SIG-M5 (cell line): Measurements from ENCODE around the gene KCNIP3.
"Not testable (repeated sequence)": the region's sequence is repeated elsewhere in the genome, so short reads cannot be mapped to it uniquely, and the experiment has no call there.

Experiments
- DNase-seq: peaks from one replicate; lab custom pipeline; 2025; lab: John Stamatoyannopoulos, UW

KCNIP3 gene

GRCh38 chr2:95361216-95361980, 64.3 kb downstream of the KCNIP3 start:
- DNase-seq, result no peak

- no peak for DNase-seq
These were observed 65.3 kb downstream of the KCNIP3 start for GRCh38 chr2:95362486-95362885.

- no peak for DNase-seq
These were observed 69.4 kb downstream of the KCNIP3 start for GRCh38 chr2:95366514-95366913.

GRCh38 chr2:95372216-95372829, 75.2 kb downstream of the KCNIP3 start:
- no peak for DNase-seq

GRCh38 chr2:95372845-95373244, 75.7 kb downstream of the KCNIP3 start:
- DNase-seq, result no peak

DNA sequence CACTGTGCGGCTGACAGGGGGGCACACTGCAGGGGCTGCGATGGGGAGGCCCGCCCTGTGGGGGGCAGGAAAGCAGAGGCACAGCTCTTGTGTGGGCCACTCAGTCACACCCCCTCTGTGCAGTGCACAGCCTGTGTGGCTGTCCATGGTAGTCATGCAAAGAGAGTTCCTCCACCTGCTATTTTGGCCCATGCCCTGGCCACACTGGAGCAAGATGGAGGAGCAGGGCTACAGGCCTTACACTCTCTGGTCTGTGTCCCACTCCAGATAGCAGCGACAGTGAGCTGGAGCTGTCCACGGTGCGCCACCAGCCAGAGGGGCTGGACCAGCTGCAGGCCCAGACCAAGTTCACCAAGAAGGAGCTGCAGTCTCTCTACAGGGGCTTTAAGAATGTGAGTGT, 76.9 kb downstream of the KCNIP3 start:
- DNase-seq, result no peak

GRCh38 chr2:95374451-95374920, 77.3 kb downstream of the KCNIP3 start:
- no peak for DNase-seq

DNA sequence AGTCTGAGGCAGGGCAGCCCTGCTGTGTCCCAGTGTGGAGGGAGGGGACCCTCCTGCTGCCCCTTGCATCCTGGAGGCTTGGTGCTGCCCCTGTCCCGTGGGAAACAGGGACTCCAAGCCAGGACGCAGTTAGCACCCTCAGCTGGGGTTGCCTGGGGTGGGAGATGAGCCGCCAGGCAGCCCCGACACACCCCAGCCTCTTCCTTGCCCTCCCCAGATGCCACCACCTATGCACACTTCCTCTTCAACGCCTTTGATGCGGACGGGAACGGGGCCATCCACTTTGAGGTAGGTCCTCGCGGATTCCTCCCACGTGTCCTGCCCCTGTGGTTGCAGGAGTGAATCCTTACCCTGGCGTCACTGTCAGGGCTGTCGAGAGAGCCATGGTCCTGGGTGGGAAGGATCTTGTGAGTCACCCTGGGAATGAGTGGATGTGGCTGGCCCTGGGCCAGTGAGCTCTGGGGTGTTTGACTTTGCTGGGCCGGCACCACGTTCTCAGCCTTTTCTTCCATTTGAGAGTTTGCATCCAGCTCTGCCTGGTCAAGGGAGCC, 77.8 kb downstream of the KCNIP3 start:
- no peak for DNase-seq

GRCh38 chr2:95375532-95376150, 78.5 kb downstream of the KCNIP3 start:
- DNase-seq, result no peak

DNA sequence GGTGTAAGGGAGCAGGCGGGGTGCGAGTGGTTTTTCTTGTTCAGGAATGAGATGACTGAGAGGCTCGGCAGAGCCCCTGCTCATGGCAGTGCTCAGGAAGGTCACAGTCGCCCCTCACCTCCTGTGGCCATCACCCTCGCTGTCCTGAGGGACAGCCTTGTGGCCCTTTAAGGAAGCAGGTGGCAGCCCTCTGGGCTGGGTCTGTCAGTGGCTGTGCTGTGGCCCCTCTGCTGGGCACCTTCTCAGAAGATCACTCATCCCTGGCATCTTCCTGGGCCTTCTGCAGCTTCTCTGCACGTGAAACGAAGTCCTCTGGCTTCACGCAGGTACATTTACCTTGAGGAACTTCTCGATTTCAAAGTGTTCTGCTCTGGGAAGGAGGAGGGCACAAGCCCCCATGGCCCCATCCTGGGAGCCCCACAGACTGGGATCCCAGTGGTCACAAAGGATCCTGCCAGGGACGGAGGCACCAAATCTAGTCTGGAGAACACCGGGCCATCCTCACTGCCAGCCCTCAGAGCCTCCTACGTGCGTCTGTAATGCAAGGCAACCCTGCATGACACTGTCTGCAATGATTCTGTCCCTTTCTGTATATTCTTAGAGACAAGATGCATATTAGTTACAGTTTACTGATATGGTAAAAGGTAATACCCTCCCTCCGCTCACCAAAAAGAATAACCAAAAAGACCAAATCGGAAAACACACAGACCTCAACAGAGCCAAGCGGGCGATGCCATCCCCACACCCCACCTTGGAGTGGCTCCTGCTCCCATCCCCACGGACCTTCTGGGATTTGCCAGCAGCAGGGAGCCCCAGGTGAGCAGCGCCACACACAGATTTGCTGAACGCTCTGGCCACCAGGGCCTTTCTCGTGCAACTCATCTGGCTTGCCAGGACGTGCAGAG, 79.4 kb downstream of the KCNIP3 start:
- no peak for DNase-seq

- DNase-seq, result no peak
These were observed 80.3 kb downstream of the KCNIP3 start for GRCh38 chr2:95377216-95378123.

DNA sequence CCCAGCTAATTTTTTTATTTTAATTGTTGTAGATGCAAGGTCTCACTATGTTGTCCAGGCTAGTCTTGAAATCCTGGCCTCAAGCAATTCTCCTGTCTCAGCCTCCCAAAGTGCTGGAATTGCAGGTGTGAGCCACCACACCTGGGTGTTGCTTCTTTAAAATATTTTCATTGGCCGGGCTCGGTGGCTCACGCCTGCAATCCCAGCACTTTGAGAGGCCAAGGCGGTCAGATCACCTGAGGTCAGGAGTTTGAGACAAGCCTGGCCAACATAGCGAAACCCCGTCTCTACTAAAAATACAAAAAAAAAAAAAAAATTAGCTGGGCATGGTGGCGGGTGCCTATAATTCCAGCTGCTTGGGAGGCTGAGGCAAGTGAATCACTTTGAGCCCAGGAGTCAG, 81.1 kb downstream of the KCNIP3 start:
- DNase-seq, result not testable (repeated sequence)

DNA sequence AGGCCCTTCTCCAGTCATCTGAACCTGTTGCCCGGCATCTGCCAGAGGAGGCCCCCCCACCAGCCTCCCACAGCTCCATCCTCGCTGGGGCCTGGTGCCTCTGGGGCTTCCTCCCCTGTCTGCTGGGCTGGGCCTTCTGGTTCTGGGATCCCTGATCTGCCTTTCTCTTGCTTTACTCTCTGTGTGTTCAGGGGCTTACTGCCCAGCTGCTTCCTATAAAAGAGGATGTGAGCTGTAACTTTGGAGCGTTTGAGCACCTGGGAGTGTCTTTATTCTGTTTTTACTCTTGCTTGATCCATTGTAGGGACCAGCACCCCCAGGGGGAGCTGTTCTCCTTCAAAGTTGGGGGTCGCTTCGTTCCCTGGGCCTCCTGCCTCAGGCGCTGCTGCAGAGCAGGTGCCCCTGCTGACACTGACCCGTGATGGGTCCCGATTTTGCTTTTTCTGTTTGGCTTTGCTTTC, 82.3 kb downstream of the KCNIP3 start:
- DNase-seq, result no peak

GRCh38 chr2:95380280-95380679, 83.1 kb downstream of the KCNIP3 start:
- DNase-seq, result no peak

DNA sequence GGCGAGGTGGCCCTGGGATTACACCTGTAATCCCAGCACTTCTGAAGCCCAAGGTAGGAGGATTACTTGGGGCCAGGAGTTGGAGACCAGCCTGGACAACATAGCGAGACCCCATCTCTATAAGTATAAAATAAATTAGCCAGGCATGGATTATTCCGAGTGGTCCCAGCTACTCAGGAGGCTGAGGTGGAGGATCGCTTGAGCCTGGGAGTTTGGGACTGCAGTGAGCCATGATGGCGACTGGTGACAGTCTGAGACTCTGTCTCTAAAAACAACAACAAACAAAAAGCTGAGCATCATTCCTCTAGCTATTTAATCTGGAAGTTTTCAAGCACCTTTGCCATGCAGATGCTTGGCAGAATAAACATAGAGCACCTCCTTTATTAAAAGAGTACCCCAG, 83.6 kb downstream of the KCNIP3 start:
- no peak for DNase-seq

GRCh38 chr2:95381212-95382191, 84.4 kb downstream of the KCNIP3 start:
- DNase-seq, result no peak

GRCh38 chr2:95382192-95382591, 85.0 kb downstream of the KCNIP3 start:
- DNase-seq, result no peak

- DNase-seq, result no peak
These were observed 85.8 kb downstream of the KCNIP3 start for GRCh38 chr2:95382686-95383634.
